CD4-positive, alpha-beta T cell treated with Interleukin-17A for 4 hours (primary cell): ENCODE data around the gene SLC39A2.
"Not testable (repeated sequence)": the region's sequence is repeated elsewhere in the genome, so short reads cannot be mapped to it uniquely, and the experiment has no call there.

Source experiments
- DNase-seq: peaks from one replicate; pipeline ENCODE4 v3.0.0-alpha.2; 2020; ENCODE audit warnings: mixed read lengths

SLC39A2 gene

GRCh38 chr14:21026274-21026987 lies 27.3 kb downstream of the SLC39A2 start:
- DNase-seq, result no peak

- no peak for DNase-seq
Measured at GRCh38 chr14:21026988-21027315, 27.9 kb downstream of the SLC39A2 start.

GRCh38 chr14:21029917-21030316 lies 30.8 kb downstream of the SLC39A2 start, which contains the start of gene TPPP2:
Gene TPPP2 (plus strand): TSS chr14:21030217. CDS start chr14:21030582, 365 bp downstream.
- DNase-seq, result no peak

- DNase-seq, result no peak
Measured at GRCh38 chr14:21030531-21030930, 31.4 kb downstream of the SLC39A2 start.

GRCh38 chr14:21032326-21033132 lies 33.4 kb downstream of the SLC39A2 start:
- DNase-seq, result no peak

GRCh38 chr14:21033133-21033698 lies 34.1 kb downstream of the SLC39A2 start:
- DNase-seq, result no peak

- no peak for DNase-seq
Measured at GRCh38 chr14:21034707-21035106, 35.6 kb downstream of the SLC39A2 start, which contains the start of gene RNASE13. Gene RNASE13 (minus strand): TSS chr14:21034807. CDS start chr14:21034288, 519 bp downstream.

GRCh38 chr14:21036751-21037150 lies 37.7 kb downstream of the SLC39A2 start:
- no peak for DNase-seq

- DNase-seq, result no peak
Measured at GRCh38 chr14:21037156-21037555, 38.1 kb downstream of the SLC39A2 start.

- no peak for DNase-seq
Measured at GRCh38 chr14:21038441-21039422, 39.6 kb downstream of the SLC39A2 start.

GRCh38 chr14:21039585-21040369 lies 40.7 kb downstream of the SLC39A2 start:
- peak; percentile 48 for DNase-seq

GRCh38 chr14:21040370-21040925 lies 41.4 kb downstream of the SLC39A2 start:
- DNase-seq, result no peak

- not testable (repeated sequence) for DNase-seq
Measured at GRCh38 chr14:21040941-21041340, 41.8 kb downstream of the SLC39A2 start.

GRCh38 chr14:21041676-21042433 lies 42.8 kb downstream of the SLC39A2 start, which contains the start of gene RNASE7:
Gene RNASE7 (plus strand): TSS chr14:21042362. CDS start chr14:21042993, 631 bp downstream.
- no peak for DNase-seq

GRCh38 chr14:21042918-21043317 lies 43.8 kb downstream of the SLC39A2 start:
- no peak for DNase-seq

GRCh38 chr14:21043387-21043973 lies 44.4 kb downstream of the SLC39A2 start:
- DNase-seq, result no peak

- DNase-seq, result peak; percentile 34
Measured at GRCh38 chr14:21043974-21044618, 45.0 kb downstream of the SLC39A2 start.

GRCh38 chr14:21047378-21047781 lies 48.3 kb downstream of the SLC39A2 start:
- DNase-seq, result no peak

- DNase-seq, result no peak
Measured at GRCh38 chr14:21048638-21049037, 49.5 kb downstream of the SLC39A2 start.
